HG03460 (cell line): ENCODE measurements around the gene GFPT2.
"Not testable (repeated sequence)": the region's sequence is repeated elsewhere in the genome, so short reads cannot be mapped to it uniquely, and the experiment has no call there.

Source experiments
- ATAC-seq: cut with Tn5 transposase; IDR thresholded peaks from one replicate; pipeline ENCODE4 v1.9.1; 2021; ENCODE audit not compliant: unreplicated experiment

GFPT2 gene

DNA sequence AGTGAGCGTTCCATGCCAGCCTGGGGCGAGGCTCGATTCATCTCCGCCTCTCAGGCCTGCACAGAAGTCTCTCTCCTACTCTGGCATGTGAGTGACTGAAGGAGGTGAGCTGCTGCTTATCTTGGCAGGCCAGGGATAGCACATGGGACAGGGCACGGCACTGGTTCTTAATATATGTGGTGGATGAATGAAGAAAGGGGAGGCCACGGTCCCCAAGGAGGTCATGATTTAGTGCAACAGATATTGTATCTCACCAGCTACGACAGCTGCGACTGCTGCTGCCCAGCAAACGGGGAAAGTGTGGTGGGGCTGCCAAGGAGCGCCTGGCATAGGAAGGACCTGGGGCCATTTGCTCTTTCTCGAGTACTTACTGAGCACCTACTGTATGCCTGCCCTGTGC is 41.9 kb downstream of the GFPT2 start:
- no peak for ATAC-seq

DNA sequence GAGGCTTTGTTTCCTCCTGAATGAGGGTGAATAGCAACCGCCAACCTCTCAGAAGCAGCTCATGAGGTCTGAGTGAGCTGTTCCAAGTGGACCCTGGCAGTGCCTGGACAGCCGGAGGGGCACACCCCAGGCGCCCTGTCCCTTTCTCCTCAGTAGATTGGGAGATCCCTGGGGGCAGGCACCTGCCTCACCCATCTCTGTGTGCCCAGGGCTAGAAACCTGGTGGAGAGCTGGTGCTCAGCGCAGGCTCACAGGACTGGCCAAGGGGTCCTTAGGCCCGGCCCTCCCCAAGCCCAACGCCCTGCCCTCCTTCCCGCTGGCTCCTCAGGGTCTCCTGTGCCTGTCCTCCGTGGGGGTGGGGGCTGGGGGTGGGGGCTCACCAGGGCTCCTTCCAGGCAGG is 46.3 kb downstream of the GFPT2 start:
- no peak for ATAC-seq

DNA sequence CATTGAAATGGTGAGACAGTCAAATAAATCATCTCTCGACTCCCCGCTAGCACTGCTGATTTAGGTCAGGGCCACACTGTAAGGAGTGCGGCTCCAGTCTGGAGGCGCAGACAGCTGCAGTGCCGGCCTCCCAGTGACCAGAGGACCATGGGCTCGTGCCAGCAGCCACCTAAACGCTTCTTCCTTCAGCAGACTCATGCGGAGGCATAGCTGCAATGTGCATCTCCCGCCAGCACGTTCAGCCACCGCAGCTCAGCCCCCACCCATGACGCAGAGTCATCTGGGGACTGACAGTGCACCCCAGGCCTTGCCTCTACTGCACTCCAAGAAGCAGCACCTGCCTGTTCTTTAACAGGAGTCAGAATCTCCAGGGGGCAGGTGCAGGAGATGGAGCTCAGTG is 47.7 kb downstream of the GFPT2 start:
- no peak for ATAC-seq

DNA sequence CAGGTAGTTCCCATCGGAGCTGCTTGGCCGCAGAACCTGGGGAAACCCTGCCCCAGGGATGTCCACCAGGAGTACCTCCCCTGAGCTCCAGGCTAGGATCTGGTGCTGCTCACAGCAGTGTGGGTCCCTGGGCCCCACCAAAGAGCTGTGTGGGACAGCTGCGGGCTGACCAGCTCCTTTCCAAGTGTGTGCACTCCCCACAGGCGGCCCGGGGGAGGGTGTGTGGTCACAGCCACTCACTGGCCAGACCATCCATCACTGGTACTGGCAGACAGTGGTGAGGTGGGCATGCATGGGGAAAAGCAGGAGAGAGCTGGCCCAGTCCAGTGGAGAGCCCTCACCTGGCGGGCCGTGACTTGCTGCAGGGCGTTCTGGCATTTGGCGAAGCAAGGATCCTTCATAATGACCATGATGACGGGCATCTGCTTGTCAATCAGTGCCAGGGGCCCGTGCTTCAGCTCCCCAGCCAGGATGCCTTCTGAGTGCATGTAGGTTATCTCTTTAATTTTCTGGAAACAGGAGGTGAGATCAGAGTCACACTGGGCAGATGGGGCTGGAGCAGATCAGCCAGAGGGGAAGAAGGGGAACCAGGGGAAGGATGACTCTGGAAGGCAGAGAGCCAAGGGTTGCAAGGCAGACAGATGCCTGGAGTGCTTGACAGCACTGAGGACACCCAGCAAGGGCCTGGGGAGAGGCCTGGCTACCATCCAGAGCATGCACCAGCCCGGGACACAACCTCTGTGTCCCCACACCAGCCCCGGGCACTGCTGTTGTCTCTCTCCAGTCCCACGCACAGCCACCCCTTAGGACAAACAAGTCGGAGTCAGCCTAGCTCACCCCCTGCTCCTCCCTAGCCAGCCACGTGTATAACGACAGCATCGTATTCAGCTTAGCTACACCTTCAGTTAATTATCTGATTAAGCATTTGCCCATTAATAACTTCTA is 48.4 kb downstream of the GFPT2 start:
- ATAC-seq: no peak

DNA sequence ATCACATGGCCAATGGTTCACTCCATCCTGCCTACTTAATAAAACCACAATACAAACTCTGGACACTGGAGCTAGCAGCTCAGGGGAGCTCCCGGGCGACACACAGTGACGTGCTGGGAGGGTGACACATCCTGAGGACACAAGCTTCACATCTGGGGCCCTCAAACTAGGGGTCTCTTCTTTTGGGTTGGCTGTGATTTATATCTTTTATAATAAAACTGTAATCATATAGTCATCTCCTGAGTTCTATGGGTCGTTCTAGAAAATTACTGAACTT is 49.2 kb downstream of the GFPT2 start:
- ATAC-seq: no peak

DNA sequence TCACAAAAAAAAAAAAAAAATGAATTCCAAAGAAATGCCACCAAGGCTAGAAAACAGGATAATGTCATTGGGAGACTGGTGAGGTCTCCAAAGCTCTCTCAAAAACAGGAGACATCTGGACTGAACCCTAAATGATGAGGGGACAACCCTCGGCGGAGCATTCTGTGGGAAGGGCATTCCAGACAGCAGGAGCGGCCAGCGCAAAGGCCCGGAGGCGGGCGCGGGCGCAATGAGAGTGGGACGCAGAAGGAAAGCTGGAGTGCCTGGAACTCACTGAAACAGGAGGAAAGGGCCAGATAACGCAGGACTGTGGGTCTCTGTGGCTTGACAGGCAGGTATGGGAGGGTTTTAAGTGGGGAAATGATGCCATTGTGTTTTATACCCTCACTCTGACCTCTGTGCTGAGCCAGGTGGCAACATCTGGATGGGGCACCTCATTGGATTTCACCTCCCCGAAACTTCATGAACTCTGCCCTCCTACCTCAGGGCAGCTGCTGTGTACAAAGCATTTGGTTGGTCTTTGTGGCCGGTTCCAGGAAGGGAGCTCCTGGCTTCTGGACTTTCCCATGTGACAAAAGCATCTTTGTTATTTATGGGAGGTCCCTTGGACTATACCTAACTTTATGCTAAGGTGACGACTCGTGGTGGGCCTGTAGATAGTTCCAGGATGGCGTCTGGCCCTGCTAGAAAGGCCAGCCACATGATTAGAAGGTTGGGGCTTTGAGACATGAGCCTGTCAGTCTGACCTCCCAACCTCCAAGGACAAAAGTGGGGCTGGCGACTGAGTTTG is 49.7 kb downstream of the GFPT2 start:
- no peak for ATAC-seq

DNA sequence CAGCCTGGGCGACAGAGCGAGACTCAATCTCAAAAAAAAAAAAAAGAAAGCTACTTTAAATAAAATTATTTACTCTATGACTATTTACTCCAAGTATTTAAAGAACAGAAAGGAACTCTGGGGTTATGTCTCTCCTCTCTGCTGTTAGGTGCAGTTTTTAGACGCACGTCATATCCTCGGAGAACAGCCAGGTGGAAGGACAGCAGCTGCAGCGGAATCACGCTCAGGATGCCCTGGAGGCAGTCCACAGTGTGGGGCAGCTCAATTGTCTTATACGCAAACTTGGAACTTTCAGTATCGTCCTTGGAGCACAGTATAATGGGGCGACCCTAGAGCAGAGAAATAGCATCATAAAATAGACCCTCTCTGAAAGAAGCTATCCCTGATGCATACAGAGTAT is 50.9 kb downstream of the GFPT2 start:
- no peak for ATAC-seq

DNA sequence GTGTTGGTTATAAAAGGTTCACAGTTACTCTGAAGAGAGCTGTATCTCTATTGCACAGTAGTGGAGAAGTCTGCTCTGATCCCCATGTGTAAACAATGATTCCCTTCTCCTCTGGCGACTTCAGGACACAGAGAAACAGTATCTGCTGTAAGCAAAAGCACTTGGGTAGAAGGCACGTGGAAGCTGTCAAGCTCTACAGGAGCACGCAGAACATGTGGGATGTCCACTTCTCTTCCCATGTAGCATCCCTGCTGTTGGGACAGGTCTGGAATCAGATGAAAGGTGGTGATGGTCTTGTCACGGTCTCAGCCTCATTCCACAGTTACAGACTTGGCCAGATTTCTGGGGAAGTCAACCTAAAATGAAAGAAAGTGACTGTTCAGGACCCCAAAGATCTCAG is 51.9 kb downstream of the GFPT2 start:
- ATAC-seq: no peak

DNA sequence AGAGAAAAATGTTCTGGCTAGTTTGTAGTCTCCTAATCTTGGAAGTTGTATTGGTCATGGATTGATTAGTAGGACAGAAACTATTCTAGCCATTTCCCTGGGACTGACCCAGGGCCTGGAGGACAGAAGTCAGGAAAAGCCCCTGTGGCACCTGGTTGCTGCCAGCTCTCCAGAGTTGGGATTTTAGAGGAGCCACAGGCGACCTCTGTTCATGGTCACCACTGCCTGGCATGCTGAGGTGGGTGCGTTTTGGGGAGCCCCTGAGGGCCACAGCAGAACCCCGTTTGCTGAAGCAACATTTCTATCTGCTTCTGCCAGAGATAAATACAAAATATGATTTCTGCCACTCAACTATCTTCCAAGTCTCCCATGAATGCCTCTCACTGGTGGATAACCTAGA is 53.6 kb downstream of the GFPT2 start:
- ATAC-seq: no peak

DNA sequence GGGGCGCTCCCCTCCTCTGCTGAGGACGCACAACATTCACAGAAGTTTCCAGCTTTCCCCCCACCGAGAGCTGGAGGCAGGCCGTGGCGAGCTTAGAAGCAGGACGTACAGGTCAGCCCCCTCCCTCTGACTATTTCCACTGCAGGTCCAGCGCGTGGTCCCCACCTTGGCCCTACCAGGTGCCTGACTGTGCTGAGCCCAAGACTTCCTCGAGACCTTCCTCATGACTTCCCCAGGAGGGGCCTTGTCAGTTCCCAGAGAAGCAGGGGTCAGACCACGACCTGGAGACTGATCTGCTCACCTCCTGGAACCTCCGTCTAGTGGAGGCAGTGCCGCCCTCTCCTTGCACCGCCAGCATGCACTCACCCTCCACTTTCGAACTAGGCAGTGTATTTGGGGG is 54.1 kb downstream of the GFPT2 start:
- ATAC-seq: not testable (repeated sequence)

DNA sequence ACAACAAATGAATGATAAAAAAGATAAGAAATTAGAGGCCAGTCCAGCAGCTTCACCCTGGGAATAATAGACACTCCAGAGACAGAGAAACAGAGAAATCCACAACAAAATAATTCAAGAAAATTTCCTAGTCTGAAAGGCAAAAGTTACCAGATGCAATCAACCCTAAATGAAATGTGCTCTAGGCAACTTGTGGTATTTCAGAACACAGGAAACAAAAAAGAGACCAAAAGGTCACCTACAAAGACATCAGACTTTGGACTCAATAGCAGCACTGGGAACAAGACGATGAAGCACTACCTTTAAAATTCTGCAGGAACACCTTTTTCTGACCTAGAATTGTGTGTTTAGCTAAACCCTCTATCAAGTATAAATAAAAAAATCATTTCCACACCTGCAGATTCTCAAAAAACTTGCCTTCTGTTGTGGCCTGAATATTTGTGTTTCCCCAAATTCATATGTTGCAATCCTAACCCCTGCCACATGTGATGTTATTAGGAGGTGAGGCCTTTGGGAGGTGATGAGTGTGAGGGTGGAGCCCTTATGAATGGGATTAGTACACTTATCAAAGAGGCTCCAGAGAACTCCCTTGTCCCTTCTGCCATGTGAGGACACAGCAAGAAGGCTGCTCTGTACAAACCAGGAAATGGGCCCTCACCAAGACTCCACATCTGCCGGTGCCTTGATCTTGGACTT is 55.4 kb downstream of the GFPT2 start:
- no peak for ATAC-seq

DNA sequence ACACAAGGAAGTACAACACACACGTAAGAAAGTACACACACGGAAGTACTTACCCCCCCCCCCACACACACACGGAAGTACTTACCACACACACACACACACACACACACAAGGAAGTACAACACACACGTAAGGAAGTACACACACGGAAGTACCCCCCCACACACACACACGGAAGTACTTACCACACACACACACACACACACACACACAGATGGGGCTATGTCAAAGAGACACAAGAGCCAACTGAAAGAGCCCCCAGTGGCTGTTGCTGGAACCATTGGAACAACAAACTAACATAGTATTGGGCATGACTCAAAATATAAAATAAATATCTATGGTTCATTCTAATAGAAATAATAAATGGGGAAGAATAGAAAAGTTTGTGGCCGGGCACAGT is 56.4 kb downstream of the GFPT2 start:
- no peak for ATAC-seq

DNA sequence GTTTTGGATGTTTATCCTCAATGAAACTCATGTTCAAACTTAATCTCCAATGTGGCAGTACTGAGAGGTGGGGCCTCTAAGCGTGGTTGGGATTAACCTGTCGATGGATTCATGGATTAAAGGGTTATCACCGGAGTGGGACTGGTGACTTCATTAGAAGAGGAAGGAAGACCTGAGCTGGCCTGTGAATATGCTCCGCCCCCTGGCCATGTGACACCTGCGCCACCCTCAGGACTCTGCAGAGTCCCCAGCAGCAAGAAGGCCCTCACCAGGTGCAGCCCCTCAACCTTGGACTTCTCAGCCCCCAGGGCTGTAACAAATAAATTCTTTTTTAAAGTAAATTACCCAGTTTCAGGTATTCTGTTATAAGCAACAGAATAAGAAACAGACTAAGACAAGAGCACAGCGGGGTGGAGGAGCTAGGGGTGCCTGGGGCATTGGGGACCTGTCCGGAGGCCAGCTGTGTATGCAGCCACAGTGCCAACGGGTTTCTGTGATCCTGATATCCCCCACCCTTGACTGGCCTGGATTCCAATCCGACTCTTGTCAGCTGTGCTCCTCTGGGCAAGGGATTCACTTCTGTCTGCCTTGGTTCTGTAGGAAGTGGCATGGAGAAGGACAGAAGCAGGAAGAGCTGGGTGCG is 58.1 kb downstream of the GFPT2 start:
- ATAC-seq: no peak

DNA sequence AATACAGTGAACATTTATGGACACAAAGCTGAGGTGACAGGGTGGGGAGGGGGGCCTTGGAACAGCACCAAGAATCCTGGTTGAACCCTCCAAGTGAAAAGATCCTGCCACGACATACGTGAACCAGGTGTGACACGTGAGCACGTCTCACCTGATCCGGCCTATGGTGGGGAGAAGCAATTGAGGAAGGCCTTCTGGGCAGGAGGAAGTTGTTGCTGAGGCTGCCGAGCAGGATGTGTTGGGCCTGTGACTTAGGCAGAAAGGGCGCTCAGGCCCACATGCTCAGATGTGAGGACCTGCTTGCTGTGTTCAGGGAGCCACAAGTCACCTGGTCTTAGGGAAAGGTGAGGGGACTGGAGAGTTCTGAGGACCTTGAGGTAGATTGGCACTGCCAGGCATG is 58.7 kb downstream of the GFPT2 start:
- ATAC-seq: no peak

DNA sequence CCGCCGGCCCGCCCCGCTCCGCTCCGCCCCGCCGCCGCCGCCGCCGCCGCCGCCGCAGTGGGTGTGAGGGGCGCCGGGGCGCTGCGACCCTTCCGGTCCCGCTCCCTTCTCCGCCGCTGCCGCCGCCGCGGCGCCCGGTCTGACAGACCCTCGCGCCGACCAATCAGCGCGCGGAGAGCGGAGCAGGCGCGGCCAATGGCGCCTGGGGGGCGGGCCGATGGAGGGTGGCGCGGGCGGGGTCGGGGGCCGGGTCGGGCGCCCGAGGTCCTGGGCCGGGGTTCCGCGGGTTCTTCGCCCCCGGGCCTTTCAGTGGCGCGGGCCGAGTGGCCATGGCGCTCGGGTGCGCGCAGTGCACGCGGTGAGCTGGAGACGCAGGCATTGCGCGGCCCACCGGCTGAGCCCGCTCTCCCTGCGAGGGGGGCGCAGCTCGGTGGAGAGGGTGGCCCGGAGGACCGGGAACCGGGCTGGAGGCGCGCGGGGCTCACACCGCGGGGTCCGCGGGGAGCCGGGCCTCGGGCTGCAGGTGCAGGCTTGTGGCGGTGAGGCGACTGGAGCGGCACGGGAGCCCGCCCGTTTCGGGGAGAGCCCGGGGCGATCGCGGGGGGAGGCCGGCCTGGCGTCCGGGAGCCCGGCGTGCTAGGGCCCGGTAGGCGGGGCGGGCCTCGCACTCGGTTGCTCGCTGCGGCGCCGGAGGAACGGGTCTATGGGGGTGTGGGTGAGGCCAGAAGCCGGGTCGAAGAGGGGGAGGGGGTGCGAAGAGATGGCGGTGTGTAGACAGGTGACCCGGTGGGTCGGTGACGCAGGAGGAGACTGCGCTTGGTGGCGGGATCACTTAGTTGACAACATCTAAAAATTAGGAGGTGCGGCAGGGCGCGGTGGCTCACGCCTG is 60.9 kb downstream of the GFPT2 start, which contains the start of gene MAPK9:
TSS of gene MAPK9 (minus strand) at position 141 of the 889 bp plus-strand sequence. CDS start 11,522 bp downstream, outside the sequence.
- ATAC-seq: peak; percentile 79

DNA sequence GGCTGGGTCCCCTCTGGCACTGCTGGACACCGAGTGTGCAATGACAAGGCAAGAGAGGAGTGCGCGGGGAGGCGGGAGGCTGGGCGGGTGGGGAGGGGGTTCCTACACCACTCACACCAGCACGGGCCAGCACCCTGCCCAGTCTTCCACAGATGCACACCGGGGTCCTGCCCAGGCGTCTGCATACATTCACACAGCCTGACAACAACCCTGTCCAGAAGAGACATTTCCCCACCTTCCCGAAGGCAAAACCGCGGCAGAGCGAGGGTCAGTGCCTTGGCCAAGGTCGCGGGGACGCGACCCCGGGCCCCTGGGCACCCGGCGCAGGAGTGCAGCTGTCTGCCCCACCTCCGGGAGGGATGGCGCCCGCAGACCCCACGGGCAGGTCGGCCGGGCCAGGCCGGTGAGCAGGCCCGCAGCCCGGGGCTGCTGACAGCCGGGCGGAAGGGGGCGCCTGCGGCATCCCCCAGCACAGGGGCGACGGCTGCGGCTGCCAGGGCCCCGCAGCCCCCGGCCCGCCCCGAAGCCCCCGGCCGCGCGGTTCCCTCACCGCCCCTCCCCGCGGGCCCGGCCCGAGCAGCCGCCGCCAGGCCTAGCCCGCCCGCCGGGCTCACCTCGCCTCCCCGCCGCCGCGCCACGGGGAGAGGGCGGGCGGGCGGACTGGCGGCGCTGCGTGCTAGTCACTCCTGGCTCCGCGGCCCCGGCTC is 61.7 kb downstream of the GFPT2 start:
- peak; percentile 30 for ATAC-seq

DNA sequence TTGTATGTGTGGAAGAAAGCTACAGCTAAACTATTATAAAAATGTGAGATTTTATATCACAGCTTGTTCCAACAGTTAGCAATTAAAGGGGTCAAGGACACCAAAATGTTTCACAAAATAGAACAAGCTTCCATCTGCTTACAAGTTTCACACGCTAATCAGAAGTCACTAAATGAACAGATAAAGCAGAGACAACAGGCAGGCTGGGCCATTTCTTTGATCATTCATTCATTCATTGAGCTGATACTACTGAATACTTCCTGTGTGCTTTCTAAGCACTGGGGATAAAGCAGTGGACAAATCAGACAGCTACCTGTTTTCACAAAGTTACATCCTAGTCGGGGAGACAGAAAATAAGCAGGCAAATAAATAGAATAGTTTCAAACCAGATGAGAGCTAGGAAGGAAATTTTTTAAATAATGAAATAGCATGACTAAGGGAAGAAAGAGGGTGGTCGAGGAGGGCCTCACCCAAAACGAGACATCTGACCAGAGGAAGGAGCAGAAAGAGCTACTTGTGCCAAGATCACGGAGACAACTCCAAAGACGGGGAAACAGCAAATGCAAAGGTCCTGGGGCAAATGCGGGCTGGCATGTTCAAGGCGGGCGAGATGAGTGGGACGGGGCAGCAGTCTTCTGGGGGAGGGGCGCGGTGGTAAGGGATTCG is 62.4 kb downstream of the GFPT2 start:
- ATAC-seq: no peak

DNA sequence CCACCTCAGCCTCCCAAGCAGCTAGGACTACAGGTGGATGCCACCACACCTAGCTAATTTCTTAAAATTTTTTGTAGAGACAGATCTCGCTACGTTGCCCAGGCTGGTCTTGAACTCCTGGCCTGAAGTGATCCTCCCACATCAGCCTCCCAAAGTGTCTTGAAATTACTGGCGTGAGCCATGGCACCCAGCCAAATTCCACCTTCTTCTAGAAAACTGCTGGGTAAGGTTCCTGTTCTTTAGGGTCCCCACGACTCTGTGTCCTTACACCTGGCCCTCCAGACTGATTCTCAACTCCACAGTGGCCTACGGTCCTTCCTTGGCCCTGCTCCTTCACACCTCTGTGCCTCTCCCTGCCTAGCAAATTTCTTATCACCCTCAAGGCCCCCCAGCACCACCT is 63.2 kb downstream of the GFPT2 start:
- no peak for ATAC-seq

DNA sequence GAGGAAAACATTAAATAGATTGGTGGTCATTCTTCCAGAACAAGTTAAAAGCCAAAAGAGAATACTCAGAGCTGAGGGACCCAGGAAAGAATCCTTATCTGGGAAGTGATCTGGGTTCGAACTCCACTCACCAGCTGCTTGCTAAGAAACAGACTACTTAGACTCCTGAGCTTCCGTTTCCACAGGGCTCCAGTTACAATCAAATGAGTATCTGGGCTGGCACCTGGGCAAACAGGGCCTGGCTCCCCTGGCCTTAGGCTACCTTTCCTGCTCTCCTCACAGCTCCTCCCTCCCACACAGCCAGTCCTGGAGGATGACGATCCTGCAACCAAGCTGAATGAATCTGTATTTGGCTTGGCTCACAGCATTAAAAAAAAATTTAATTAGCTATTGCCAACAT is 63.7 kb downstream of the GFPT2 start:
- no peak for ATAC-seq
